ENCODE measurements around the gene CLEC20A.
"Not testable (repeated sequence)": the region's sequence is repeated elsewhere in the genome, so short reads cannot be mapped to it uniquely, and the experiment has no call there.

Gene CLEC20A

DNA sequence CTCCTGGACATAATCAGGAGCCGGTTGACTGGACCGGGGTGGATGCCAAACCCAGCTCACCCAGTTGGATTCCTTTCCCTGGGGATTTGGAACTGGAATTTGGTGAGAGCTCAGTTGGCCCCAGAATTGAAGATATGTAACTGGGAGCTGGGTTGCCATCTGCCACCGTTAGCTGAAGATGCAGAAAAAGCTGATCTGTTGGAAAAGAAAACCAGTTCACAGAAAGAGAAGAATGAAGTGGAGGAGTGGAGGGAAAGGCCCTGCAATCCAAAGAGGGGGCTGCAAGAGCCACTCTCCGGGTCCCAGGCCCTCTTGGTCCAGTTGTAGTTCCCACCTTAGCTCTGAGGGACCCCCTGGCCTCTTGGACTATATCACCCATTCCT is 32.2 kb upstream of the CLEC20A start:
- DNase-seq = no peak

- DNase-seq = no peak
These were observed 31.6 kb upstream of the CLEC20A start for GRCh38 chr1:178528228-178528952.

- no peak for DNase-seq
These were observed 30.4 kb upstream of the CLEC20A start for GRCh38 chr1:178527117-178527516.

GRCh38 chr1:178521241-178521640 is 24.5 kb upstream of the CLEC20A start:
- DNase-seq = no peak

DNA sequence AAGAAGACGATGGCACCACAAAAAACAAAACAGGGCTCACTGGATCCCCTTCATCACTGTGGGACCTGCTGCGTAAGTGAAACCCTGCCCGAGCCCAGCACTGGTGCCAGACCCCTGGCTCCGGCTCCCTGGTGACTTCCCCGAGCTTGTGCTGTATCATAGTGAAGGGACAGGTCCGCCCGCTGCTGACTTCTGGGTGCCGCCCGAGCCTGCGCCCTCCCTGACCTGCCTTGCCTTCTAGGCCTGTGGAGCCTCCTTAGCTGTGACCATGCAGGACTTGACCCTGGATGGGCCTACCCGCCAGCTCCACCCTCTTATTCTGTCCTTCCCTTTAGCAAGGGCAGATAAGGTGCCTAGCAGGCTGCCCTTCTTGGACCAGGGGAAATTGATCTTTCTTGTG is 24.0 kb upstream of the CLEC20A start:
- DNase-seq = no peak

- no peak for DNase-seq
These were observed 22.1 kb upstream of the CLEC20A start for GRCh38 chr1:178518894-178519293.

DNA sequence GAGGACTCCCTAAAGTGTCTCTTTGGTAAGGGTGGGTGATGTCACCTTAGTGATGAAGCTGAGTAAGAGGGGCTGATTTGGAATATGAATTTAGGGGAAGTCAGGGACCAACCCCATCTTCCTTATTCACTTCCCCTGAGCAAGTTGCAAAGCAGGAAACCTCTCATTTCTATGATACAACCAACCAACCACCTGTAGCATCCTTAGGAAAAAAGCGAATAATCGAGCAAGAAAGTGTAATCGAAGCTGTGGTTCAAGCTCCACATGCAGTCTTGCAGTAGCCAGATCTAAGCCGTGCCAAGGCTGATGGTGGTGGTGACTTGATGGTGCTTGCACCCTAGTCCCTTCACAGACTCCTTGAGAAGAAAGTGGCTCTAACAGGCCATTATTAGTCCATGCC is 19.3 kb upstream of the CLEC20A start:
- no peak for DNase-seq

GRCh38 chr1:178513278-178513983 is 16.7 kb upstream of the CLEC20A start:
- no peak for DNase-seq

- DNase-seq = no peak
These were observed 16.0 kb upstream of the CLEC20A start, which contains the start of gene TEX35 for GRCh38 chr1:178512566-178513277. Gene TEX35, plus strand, starts transcription at chr1:178513109. Its CDS starts 80 bp downstream, at chr1:178513189.

GRCh38 chr1:178510155-178510554 is 13.4 kb upstream of the CLEC20A start:
- no peak for DNase-seq

DNA sequence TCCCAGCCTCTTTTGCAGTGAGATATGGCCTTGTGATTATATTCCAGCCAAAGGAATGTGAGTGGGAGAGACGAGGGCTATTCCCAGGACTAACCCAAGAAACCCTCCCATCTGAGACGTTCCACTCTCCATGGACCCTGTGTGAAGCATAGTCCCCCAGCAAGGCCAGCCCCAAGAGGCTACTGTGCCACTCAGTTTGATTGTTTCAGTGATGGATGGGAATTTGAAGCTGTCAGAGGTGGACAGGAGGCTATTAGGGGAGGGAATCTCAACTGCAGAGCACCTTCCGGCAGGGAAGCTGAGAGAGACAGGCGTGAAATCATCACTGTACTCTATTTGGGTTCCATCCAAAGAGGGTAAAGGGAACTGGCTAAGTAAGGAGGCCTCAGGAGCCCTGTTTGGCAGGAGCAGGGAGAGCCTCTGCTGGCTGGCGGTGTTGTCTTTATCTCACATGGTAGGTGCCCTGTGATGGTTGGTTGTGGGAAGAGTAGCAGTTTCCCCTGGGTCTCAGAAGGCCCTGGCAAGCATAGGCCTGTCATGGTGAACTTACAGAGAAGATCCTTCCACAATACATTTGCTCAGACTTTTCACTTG is 12.7 kb upstream of the CLEC20A start:
- no peak for DNase-seq

- no peak for DNase-seq
These were observed 9.9 kb upstream of the CLEC20A start for GRCh38 chr1:178506669-178507068.

DNA sequence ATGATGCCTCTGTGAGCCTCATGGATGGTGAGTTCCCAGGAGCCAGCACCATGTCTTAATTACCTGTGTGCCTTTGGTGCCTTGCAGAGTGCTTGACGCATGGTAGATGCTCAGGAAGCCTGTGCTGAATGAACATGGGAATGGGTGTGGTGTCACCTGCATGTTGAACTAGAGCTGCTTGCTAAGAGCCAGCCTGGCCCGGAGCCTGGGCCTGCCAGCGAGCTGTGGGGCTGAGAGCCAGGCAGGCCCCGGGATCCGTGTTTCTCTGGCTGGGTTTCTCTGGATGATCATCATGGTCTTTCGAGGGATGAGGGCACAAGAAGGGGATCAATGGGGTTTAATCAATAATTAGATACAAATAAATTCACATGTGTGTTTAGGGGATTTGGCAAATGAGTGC is 9.4 kb upstream of the CLEC20A start:
- no peak for DNase-seq

DNA sequence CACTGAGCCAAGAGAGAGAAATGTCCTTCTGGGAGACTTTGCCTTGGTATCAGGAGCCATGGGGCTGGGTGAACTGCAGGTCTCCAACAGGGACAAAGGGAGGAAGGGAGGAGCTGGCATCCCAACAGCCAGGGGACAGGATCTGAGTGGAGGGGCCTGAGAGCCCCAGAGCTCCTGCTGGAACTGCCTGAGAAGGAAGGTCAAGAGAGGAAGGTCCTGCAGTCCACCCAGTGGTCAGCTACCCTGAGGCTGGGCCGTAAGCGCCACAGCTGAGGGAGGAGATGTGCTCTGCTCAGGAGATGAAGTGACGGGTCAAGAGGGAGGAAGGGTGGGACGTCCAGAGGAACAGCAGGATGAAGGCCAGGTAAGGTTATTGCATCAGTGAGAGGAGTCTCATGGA is 7.5 kb upstream of the CLEC20A start:
- no peak for DNase-seq

- DNase-seq = no peak
These were observed 7.1 kb upstream of the CLEC20A start for GRCh38 chr1:178503849-178504248.

- DNase-seq = not testable (repeated sequence)
These were observed 6.6 kb upstream of the CLEC20A start for GRCh38 chr1:178503316-178503715.

- no peak for DNase-seq
These were observed 6.1 kb upstream of the CLEC20A start for GRCh38 chr1:178502856-178503255.

GRCh38 chr1:178502330-178502714 is 5.6 kb upstream of the CLEC20A start:
- no peak for DNase-seq

GRCh38 chr1:178501705-178502329 is 5.1 kb upstream of the CLEC20A start:
- DNase-seq = peak in 1 of 4 experiments; percentile 11

- DNase-seq = no peak
These were observed 4.3 kb upstream of the CLEC20A start for GRCh38 chr1:178500936-178501554.

DNA sequence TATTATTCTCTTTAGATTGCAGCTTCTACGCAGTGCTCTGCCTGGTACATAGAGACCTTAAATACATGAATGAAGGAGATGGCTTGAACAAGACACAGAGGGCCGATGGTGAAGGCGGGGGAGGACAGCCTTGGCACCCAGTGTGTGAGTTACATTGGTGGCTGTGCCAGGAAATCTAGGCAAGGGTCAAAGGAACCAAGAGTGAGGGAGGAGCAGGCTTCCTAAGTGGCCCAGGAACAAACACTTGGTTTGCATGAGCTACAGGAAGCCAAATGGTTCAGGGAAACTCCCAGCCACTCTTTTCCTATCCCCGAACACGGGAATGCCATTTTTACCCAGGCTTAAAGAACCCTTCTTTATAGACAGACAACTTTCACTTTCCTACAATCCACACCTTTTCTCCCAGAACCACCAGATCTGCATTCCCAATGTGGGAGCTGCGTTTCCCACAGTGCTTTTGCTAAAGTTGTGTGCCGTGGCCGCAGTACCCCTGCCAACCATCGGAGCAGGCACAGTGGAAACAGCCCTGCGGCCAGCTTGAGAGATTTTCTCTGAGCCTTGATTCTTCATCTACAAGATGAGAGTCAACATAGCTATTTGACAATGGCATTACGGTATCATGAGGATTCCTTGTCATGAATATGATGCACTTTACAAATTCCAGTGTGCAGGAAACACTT is 3.5 kb upstream of the CLEC20A start:
- no peak for DNase-seq
